GM21619 (cell line): ENCODE measurements around the gene ZNF180.
"Not testable (repeated sequence)": the region's sequence is repeated elsewhere in the genome, so short reads cannot be mapped to it uniquely, and the experiment has no call there.

Experiments
- ATAC-seq: cut with Tn5 transposase; IDR thresholded peaks from one replicate; pipeline ENCODE4 v1.9.1; 2021; ENCODE audit not compliant: unreplicated experiment

ZNF180 gene

GRCh38 chr19:44498988-44499387 is 1.3 kb downstream of the ZNF180 start:
- no peak for ATAC-seq

- ATAC-seq = no peak
Observed at GRCh38 chr19:44496711-44497110, 3.6 kb downstream of the ZNF180 start.

- ATAC-seq = no peak
Observed at GRCh38 chr19:44476559-44477408, 23.5 kb downstream of the ZNF180 start.

- not testable (repeated sequence) for ATAC-seq
Observed at GRCh38 chr19:44468730-44469129, 31.6 kb downstream of the ZNF180 start.

- ATAC-seq = not testable (repeated sequence)
Observed at GRCh38 chr19:44462600-44463286, 37.6 kb downstream of the ZNF180 start.

GRCh38 chr19:44456016-44456415 is 44.3 kb downstream of the ZNF180 start:
- not testable (repeated sequence) for ATAC-seq

- ATAC-seq = no peak
Observed at GRCh38 chr19:44455100-44455499, 45.2 kb downstream of the ZNF180 start.

- ATAC-seq = no peak
Observed at GRCh38 chr19:44452367-44452766, 48.0 kb downstream of the ZNF180 start.

- no peak for ATAC-seq
Observed at GRCh38 chr19:44451687-44452086, 48.6 kb downstream of the ZNF180 start.

GRCh38 chr19:44447916-44448674 is 52.2 kb downstream of the ZNF180 start, which contains the start of gene ZNF229:
Gene ZNF229 (minus strand): TSS chr19:44448472. CDS start chr19:44442847, 5,625 bp downstream.
- ATAC-seq = no peak

GRCh38 chr19:44438441-44438840 is 61.9 kb downstream of the ZNF180 start:
- ATAC-seq = no peak

GRCh38 chr19:44435441-44435840 is 64.9 kb downstream of the ZNF180 start:
- ATAC-seq = no peak

- no peak for ATAC-seq
Observed at GRCh38 chr19:44430956-44431355, 69.4 kb downstream of the ZNF180 start.
